Measurements from ENCODE around the gene NTN1.
A peak's percentile ranks its signal among the peaks of the same experiment; 100 is the strongest.

NTN1 gene

GRCh38 chr17:9185688-9186284 lies 164.5 kb downstream of the NTN1 start:
- TF ChIP-seq ZNF514 (tag by site-specific recombination; IDR thresholded peaks at IDR 0.05) (no peak), GLI4 (tag by site-specific recombination; IDR thresholded peaks at IDR 0.05) (no peak), ZNF707 (tag by site-specific recombination; IDR thresholded peaks at IDR 0.05) (no peak), ZNF580 (tag by site-specific recombination; IDR thresholded peaks at IDR 0.05) (no peak), BCL6B (tag by site-specific recombination; IDR thresholded peaks at IDR 0.05) (no peak), ATF2 (tag by site-specific recombination; IDR thresholded peaks at IDR 0.05; ENCODE audit: low read depth) (no peak), ZNF2 (tag by site-specific recombination; IDR thresholded peaks at IDR 0.05) (no peak), ZFHX2 (tag by site-specific recombination; conservative IDR thresholded peaks at IDR 0.05) (peak; percentile 37; the same call in 1 of the 2 replicates), ZSCAN23 (tag by site-specific recombination; IDR thresholded peaks at IDR 0.05) (no peak), ZFP37 (tag by site-specific recombination; IDR thresholded peaks at IDR 0.05) (no peak), ZFP69B (tag by site-specific recombination; IDR thresholded peaks at IDR 0.05) (no peak), ZNF214 (tag by site-specific recombination; IDR thresholded peaks at IDR 0.05; ENCODE audit: borderline replicate concordance) (no peak), REPIN1 (tag by site-specific recombination; IDR thresholded peaks at IDR 0.05; ENCODE audit: low read depth) (no peak), ZNF792 (tag by site-specific recombination; IDR thresholded peaks at IDR 0.05) (no peak), ZNF112 (tag by site-specific recombination; IDR thresholded peaks at IDR 0.05) (0 out of 2 replicates have a peak, but pooled peaks have one; percentile 49), ZBTB1 (tag by site-specific recombination; IDR thresholded peaks at IDR 0.05) (no peak)
- ChIA-PET POLR2A (no interaction called here), CTCF (no interaction called here)
- H3K36me3 ChIP-seq (ENCODE audit: control insufficient read depth in 2 of 2, insufficient read depth in 1 of 2, low read length in 2 of 2) = peaks cover 0 to 27% of the 10 kb centered on the region in 2 experiments; a peak in 2 of 3 replicates
- no peaks in the 10 kb centered on the region for H3K9me3 ChIP-seq (ENCODE audit: control insufficient read depth, insufficient read depth, low read depth, low read length)
- H3K27ac ChIP-seq (ENCODE audit: extremely low read depth, low read depth, low read length) = no peak overlapping the region
- H3K4me3 ChIP-seq (ENCODE audit: low read depth, low read length) = no peak overlapping the region
- no peaks in the 10 kb centered on the region for H3K4me1 ChIP-seq (ENCODE audit: control insufficient read depth, insufficient read depth, low read length)

GRCh38 chr17:9187828-9188227 lies 166.5 kb downstream of the NTN1 start:
- ChIA-PET POLR2A (no interaction called here), CTCF (no interaction called here)
- Histone ChIP-seq H3K4me1 (ENCODE audit: control insufficient read depth, insufficient read depth, low read length) (no peaks in the 10 kb centered on the region), H3K4me3 (ENCODE audit: low read depth, low read length) (no peak overlapping the region), H3K9me3 (ENCODE audit: control insufficient read depth, insufficient read depth, low read depth, low read length) (no peaks in the 10 kb centered on the region), H3K36me3 (ENCODE audit: control insufficient read depth in 2 of 2, insufficient read depth in 1 of 2, low read length in 2 of 2) (peaks cover 0 to 17% of the 10 kb centered on the region in 2 experiments; a peak in 2 of 3 replicates), H3K27ac (ENCODE audit: extremely low read depth, low read depth, low read length) (no peak overlapping the region)
- no peak for TF ChIP-seq ZNF416 (tag by site-specific recombination; IDR thresholded peaks at IDR 0.05)
- no peak for TF ChIP-seq OVOL3 (tag by site-specific recombination; IDR thresholded peaks at IDR 0.05)
- no peak for TF ChIP-seq ZNF514 (tag by site-specific recombination; IDR thresholded peaks at IDR 0.05)
- no peak for TF ChIP-seq ZNF155 (tag by site-specific recombination; IDR thresholded peaks at IDR 0.05)
- no peak for TF ChIP-seq GFI1B (tag by site-specific recombination; IDR thresholded peaks at IDR 0.05)
- no peak for TF ChIP-seq ZNF555 (tag by site-specific recombination; conservative IDR thresholded peaks at IDR 0.05)

GRCh38 chr17:9188367-9188766 lies 167.1 kb downstream of the NTN1 start:
- POLR2A ChIA-PET = no interaction called here
- peaks cover 0 to 13% of the 10 kb centered on the region in 2 experiments; a peak in 2 of 3 replicates for H3K36me3 ChIP-seq (ENCODE audit: control insufficient read depth in 2 of 2, insufficient read depth in 1 of 2, low read length in 2 of 2)
- no peak overlapping the region for H3K4me3 ChIP-seq (ENCODE audit: low read depth, low read length)
- CTCF ChIA-PET = no interaction called here
- no peaks in the 10 kb centered on the region for H3K4me1 ChIP-seq (ENCODE audit: control insufficient read depth, insufficient read depth, low read length)
- H3K9me3 ChIP-seq (ENCODE audit: control insufficient read depth, insufficient read depth, low read depth, low read length) = no peaks in the 10 kb centered on the region
- no peak overlapping the region for H3K27ac ChIP-seq (ENCODE audit: extremely low read depth, low read depth, low read length)
- TF ChIP-seq ZNF391 (tag by site-specific recombination; IDR thresholded peaks at IDR 0.05; ENCODE audit: borderline replicate concordance, low read depth) = no peak
- no peak for TF ChIP-seq KLF17 (tag by site-specific recombination; IDR thresholded peaks at IDR 0.05)
- TF ChIP-seq ZNF37A (tag by site-specific recombination; IDR thresholded peaks at IDR 0.05) = no peak
- TF ChIP-seq ZNF645 (tag by site-specific recombination; IDR thresholded peaks at IDR 0.05) = no peak
- TF ChIP-seq ZSCAN4 (tag by site-specific recombination; IDR thresholded peaks at IDR 0.05) = no peak
- no peak for TF ChIP-seq SP2 (tag by site-specific recombination; IDR thresholded peaks at IDR 0.05)

All from HEK293 (cell line).